Right ventricle myocardium inferior (tissue), 1 donor: Measurements from ENCODE around the gene FBXO11. TPM values are rescaled to one million over a fixed set of nuclear protein-coding genes. Genes with fewer than 3 reads are reported as not detected.

Experiments
- ATAC-seq: fragments of 200-7000 bp; cut with Tn5 transposase; one replicate; pipeline ENCODE4 v1.9.1; 2020; ENCODE audit warnings: mild to moderate bottlenecking, moderate library complexity
- DNase-seq: peaks from one replicate; pipeline ENCODE4 v3.0.0; 2021; ENCODE audit errors: missing footprints
- intact Hi-C: fragments of 100-400 bp; cut with DNase I; formaldehyde crosslinking; loops from one replicate; pipeline ENCODE4 v1.11.0; 2022
- total RNA-seq: library from RNA; stranded (reverse); fragmentation: NEBNext Ultra II Directional; extraction: Animal tissue kit (Norgen Biotek cat#: 25700); gene quantifications from one replicate; pipeline ENCODE4 v1.2.1, GENCODE V29; 2021
- donor health status: DM: no; HTN: yes; CAD: no; lungs with severe emphysema.

The FBXO11 gene
- total RNA-seq, 1 donor from 2014 or later = 35.6 TPM

- no peak for ATAC-seq
- no peak for DNase-seq
- intact Hi-C loops = no loop called here
Measured at GRCh38 chr2:47808614-47809013, 97.7 kb downstream of the FBXO11 start.

- ATAC-seq = no peak
- intact Hi-C loops = no loop called here
- DNase-seq = no peak
Measured at GRCh38 chr2:47805850-47806249, 100.4 kb downstream of the FBXO11 start.

- DNase-seq (no peak), ATAC-seq (no peak)
- intact Hi-C loops = no loop called here
Measured at GRCh38 chr2:47803770-47804169, 102.5 kb downstream of the FBXO11 start.

GRCh38 chr2:47803363-47803762, 102.9 kb downstream of the FBXO11 start:
- DNase-seq (no peak), ATAC-seq (no peak)
- intact Hi-C loops = no loop called here

GRCh38 chr2:47801118-47801517, 105.2 kb downstream of the FBXO11 start:
- DNase-seq (no peak), ATAC-seq (no peak)
- intact Hi-C loops = no loop called here

- DNase-seq (no peak), ATAC-seq (no peak)
- intact Hi-C loops = no loop called here
Measured at GRCh38 chr2:47799031-47799609, 107.2 kb downstream of the FBXO11 start.

GRCh38 chr2:47798631-47799030, 107.7 kb downstream of the FBXO11 start:
- intact Hi-C loops = no loop called here
- no peak for DNase-seq

GRCh38 chr2:47796090-47796697, 110.1 kb downstream of the FBXO11 start:
- DNase-seq (no peak), ATAC-seq (no peak)
- intact Hi-C loops = no loop called here

More at GRCh38 chr2:47798631-47799030, 107.7 kb downstream of the FBXO11 start:
- peak; percentile 28 for ATAC-seq

GRCh38 chr2:47785986-47786385, 120.3 kb downstream of the FBXO11 start:
- no peak for DNase-seq
- no peak for ATAC-seq
- intact Hi-C loops = loop anchor here (10.0 kb wide), 1 partner anchor 649 kb away; no protein-coding TSS in a partner anchor

- no peak for ATAC-seq
- intact Hi-C loops = loop anchor here (5.0 to 10.0 kb wide), 2 partner anchors 323 to 650 kb away; no protein-coding TSS in a partner anchor
- DNase-seq = no peak
Measured at GRCh38 chr2:47784352-47784851, 121.9 kb downstream of the FBXO11 start.

- ATAC-seq (peak; percentile 24), DNase-seq (peak; percentile 80)
- intact Hi-C loops = loop anchor here (2.0 to 10.0 kb wide), 3 partner anchors 121 to 651 kb away; no protein-coding TSS in a partner anchor
Measured at GRCh38 chr2:47783486-47784351, 122.6 kb downstream of the FBXO11 start.

- DNase-seq = peak; percentile 94
- intact Hi-C loops = loop anchor here (2.0 to 10.0 kb wide), 3 partner anchors 122 to 652 kb away; no protein-coding TSS in a partner anchor
- ATAC-seq = peak; percentile 98
Measured at GRCh38 chr2:47782671-47783485, 123.4 kb downstream of the FBXO11 start, which contains the start of gene MSH6. MSH6 (plus strand) TSS chr2:47783145; CDS start chr2:47783234, 89 bp downstream.

- ATAC-seq (no peak), DNase-seq (no peak)
- intact Hi-C loops = loop anchor here (2.0 to 10.0 kb wide), 3 partner anchors 122 to 652 kb away; no protein-coding TSS in a partner anchor
Measured at GRCh38 chr2:47782381-47782670, 124.0 kb downstream of the FBXO11 start.

- no peak for ATAC-seq
- intact Hi-C loops = no loop called here
- DNase-seq = no peak
Measured at GRCh38 chr2:47779426-47779790, 126.9 kb downstream of the FBXO11 start.

- intact Hi-C loops = no loop called here
- no peak for DNase-seq
- ATAC-seq = no peak
Measured at GRCh38 chr2:47778698-47779425, 127.4 kb downstream of the FBXO11 start.

GRCh38 chr2:47777277-47777937, 128.9 kb downstream of the FBXO11 start:
- intact Hi-C loops = no loop called here
- no peak for DNase-seq
- ATAC-seq = no peak

GRCh38 chr2:47774567-47774966, 131.7 kb downstream of the FBXO11 start:
- no peak for ATAC-seq
- intact Hi-C loops = no loop called here

More at GRCh38 chr2:47774567-47774966, 131.7 kb downstream of the FBXO11 start:
- DNase-seq = no peak
